Measurements from ENCODE around the gene ERBB2.

DNA sequence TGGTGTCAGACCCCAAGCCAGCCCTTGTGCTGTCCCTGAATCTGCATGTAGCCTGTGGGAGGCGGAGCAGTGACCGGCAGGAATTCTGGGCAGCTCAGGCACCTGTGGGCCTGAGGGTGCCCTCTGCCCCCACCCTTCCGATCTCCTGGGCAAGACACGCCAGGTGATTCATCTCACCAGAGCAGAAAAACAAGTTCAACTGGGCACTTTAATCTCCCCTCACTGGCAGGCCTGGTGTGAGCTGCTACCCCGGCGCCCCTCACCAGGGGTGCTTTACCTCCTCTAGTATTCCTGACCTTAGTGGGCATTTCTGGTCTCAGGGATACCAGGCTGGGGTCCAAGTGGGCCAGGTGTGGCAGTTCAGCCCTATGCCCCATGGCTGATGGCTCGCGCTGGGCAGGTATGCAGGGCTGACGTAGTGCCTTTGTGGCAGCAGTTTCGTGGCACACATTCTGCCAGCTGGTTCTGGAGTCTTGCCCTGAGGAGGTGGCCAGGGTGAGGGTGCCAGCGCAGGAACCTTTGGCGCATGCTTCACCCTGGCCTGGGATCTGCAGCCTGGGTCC is 6.0 kb downstream of the ERBB2 start:
- TF ChIP-seq POLR2AphosphoS5 (IDR thresholded peaks at IDR 0.05), result peak in 2 of 3 donors; percentile 66 to 68
- TF ChIP-seq, protein P1, sequence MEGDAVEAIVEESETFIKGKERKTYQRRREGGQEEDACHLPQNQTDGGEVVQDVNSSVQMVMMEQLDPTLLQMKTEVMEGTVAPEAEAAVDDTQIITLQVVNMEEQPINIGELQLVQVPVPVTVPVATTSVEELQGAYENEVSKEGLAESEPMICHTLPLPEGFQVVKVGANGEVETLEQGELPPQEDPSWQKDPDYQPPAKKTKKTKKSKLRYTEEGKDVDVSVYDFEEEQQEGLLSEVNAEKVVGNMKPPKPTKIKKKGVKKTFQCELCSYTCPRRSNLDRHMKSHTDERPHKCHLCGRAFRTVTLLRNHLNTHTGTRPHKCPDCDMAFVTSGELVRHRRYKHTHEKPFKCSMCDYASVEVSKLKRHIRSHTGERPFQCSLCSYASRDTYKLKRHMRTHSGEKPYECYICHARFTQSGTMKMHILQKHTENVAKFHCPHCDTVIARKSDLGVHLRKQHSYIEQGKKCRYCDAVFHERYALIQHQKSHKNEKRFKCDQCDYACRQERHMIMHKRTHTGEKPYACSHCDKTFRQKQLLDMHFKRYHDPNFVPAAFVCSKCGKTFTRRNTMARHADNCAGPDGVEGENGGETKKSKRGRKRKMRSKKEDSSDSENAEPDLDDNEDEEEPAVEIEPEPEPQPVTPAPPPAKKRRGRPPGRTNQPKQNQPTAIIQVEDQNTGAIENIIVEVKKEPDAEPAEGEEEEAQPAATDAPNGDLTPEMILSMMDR (IDR thresholded peaks at IDR 0.05), result peak in 2 of 5 experiments; percentile 18 to 37
- no peak for TF ChIP-seq EP300 (IDR thresholded peaks at IDR 0.05; ENCODE audit: low read depth)

All from transverse colon (tissue), 4 donors.